Fibroblast of mammary gland (primary cell): ENCODE results near the gene AKNA.
A peak's percentile ranks its signal among the peaks of the same experiment; 100 is the strongest.

Experiments used
- DNase-seq: peaks from one replicate; pipeline ENCODE4 v3.0.0-alpha.2; 2010; ENCODE audit warnings: low read depth
- H3K4me3 ChIP-seq: 2 replicates; pipeline ENCODE4 v1.5.1; 2011; ENCODE audit warnings: low read depth, mild to moderate bottlenecking, low read length, moderate library complexity; ENCODE audit not compliant: control insufficient read depth
- TF ChIP-seq, protein P1 (sequence below): conservative IDR thresholded peaks from 2 replicates; pipeline ENCODE4 v1.5.1; 2011; ENCODE audit warnings: low read depth, low read length, inconsistent platforms; ENCODE audit not compliant: control insufficient read depth, insufficient read depth

AKNA gene

DNA sequence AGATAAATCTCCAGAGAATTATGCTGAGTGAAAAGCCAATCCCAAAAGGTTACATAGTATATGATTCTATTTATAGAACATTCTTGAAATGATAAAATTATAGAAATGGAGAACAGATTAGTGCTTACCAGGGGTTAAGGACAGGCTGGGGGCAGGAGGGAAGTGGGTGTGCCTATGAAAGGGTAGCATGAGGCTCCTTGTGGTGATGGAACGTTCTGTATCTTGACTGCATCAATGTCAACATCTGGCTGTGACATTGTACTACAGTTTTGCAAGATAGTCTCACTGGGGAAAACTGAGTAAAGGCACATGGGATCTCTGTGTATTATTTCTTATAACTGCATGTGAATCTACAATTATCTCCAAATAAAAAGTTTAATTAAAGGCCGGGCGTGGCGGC is 35.9 kb downstream of the AKNA start:
- no peak overlapping the region for H3K4me3 ChIP-seq
- TF ChIP-seq, protein P1, sequence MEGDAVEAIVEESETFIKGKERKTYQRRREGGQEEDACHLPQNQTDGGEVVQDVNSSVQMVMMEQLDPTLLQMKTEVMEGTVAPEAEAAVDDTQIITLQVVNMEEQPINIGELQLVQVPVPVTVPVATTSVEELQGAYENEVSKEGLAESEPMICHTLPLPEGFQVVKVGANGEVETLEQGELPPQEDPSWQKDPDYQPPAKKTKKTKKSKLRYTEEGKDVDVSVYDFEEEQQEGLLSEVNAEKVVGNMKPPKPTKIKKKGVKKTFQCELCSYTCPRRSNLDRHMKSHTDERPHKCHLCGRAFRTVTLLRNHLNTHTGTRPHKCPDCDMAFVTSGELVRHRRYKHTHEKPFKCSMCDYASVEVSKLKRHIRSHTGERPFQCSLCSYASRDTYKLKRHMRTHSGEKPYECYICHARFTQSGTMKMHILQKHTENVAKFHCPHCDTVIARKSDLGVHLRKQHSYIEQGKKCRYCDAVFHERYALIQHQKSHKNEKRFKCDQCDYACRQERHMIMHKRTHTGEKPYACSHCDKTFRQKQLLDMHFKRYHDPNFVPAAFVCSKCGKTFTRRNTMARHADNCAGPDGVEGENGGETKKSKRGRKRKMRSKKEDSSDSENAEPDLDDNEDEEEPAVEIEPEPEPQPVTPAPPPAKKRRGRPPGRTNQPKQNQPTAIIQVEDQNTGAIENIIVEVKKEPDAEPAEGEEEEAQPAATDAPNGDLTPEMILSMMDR, result no peak
- no peak for DNase-seq

DNA sequence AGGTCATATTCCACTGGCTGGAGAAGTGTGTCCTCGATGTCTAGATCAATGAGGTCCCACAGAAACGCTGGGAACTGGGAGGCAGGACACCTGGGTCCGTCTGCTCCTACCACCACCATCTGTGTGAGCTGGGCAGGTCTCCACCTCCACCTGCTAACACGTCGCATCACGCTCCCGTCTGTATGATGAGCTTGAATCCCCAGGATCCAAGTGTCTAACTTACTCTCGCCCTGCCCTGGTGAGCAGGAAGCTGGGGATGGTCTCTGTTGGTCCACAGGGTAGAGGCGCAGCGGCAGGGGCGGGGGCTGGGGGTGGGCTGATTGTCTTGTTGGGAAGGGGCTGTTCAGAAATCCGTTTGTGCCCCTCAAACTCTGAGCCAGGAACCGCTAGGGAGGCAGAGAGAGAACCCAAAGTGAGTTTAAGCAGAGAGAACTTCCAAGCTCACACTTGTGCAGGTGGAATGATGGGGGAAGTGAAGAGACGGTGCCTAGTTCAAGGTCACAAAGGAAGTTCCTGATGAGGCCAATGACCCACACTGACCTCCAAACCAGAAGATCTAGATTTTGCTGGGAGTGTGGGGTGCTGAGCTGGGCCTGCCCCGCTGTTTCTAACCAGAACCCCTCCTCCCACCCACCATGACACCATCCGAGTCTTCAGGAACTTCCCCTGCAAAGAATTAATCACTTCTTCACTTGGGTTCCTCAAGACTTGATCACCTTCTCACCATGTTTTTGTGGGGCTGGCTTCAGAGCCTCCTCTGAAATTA is 37.0 kb downstream of the AKNA start:
- TF ChIP-seq, protein P1, result no peak
- no peak for DNase-seq
- H3K4me3 ChIP-seq, result no peak overlapping the region

DNA sequence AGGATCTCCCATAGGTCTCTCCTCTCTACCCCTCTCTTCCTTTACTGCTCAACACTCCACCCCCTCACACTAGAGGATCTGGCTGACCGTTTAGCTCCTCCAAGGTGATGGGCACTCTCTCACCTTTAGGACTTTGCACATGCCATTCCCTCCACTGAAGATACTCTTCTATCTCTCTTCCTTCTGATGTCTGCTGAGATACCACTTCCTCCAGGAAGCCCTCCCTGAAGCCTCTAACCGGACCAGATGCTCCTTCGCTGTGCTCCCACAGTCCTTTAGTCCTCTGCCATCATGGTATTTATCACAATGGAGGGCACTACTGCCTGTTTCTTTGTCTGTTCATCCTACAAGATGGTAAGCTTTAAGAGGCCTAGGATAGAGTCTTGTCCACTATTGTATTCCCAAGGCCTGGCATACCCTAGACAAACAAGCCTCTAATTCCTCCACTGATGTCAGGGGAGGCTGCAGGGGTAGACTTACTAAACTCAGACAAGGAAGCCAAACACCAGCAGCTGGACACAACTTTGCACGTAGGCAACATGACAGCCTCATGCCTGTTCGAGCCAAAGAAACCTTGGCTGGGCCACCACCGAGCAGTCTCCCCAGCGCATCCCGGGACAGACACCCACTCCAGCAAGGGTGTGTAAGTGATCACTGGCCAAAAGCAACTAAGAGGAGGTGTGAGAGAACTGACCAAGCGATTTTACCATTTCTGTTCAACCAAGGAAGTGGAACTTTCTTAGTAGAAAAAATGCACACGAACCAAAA is 37.9 kb downstream of the AKNA start:
- DNase-seq, result no peak
- no peak overlapping the region for H3K4me3 ChIP-seq
- TF ChIP-seq, protein P1, result no peak

DNA sequence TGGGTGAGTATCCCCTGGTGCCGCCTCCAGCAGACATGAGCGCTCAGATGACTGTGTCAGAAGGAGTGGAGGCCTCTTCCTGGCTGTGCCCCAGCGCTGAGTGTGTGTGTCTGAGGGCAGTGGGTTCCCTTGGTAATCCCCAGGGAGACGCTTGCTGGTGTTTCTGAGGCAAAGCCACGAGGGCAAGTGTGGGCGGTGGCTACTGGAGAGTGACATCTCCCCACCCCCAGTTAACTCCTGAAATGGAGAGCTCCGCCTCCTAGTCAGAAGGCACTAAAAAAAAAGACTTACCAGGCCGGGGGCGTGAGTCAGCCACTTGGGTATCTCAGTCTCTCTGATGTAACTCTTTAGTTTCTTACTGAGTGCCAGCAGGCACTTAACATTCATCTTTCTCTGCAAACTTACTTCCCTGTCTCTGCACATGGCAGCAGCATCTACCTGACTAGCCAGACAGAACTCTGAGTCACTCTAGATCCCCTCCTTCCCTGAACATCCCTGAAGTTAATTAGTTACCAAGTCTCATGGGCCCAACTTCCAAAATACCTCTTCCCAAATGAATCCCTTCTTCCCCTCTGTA is 38.8 kb downstream of the AKNA start:
- DNase-seq, result peak; percentile 97
- no peak overlapping the region for H3K4me3 ChIP-seq
- TF ChIP-seq, protein P1, result no peak

DNA sequence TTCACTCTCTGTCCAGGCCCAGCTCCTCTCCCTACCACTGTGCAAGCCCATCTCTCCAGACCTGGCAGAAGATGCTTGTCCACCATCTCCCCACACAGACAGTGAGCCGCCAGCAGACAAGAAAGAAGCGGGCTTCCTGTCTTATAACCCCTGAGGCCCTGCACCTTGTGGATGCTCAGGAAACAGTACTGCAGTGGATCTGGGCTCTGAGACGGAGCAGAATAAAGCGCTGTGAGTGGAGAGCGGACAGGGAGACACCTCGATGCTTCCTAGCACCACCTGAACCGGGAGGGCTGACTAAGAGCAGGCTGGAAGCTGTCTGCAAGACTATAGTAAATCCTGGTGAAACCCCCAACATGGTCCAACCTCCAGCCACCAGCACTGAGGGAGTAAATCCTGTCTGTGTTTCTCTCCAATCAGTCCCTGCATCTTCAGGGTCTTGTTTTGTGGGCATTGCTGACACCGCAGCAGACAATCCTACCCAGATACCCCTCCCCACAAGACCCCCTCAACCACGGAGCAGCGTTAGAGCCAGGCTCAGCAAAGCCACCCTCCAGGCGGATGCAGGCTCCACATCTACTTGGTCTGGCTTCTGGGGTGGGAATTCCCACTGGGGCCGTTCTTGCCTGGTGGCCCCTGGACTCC is 39.4 kb downstream of the AKNA start:
- no peak overlapping the region for H3K4me3 ChIP-seq
- TF ChIP-seq, protein P1, result no peak
- no peak for DNase-seq

DNA sequence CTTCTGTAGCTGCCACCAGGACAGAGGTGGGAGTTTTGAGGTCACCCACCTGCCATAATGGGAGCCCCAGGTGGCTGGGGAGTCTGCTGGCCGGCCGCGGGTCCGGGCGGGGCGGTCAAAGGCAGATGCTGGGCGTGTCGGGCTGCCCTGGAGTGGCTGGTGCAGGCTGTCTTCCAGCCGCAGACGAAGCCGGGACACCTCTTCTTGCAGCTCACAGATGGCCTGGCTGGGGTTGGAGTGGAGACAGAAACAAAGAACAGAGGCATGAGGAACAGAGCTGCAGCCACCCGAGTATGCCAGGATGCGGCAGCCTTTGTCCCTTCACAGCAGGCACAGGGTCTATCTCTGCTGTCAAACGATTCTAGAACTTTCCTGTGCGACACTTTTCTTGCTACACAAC is 40.1 kb downstream of the AKNA start:
- no peak overlapping the region for H3K4me3 ChIP-seq
- TF ChIP-seq, protein P1, result no peak
- no peak for DNase-seq
